Ascending aorta (tissue), 2 donors: ENCODE measurements around the gene SLC6A3. TPM values are rescaled to one million over a fixed set of nuclear protein-coding genes. Genes with fewer than 3 reads are reported as not detected.

ENCODE experiments used
- DNase-seq, 2 donors: peaks; one replicate each; pipeline ENCODE4 v3.0.0-alpha.2; 2019; ENCODE audit warnings: low spot score in 2 of 2
- H3K27ac ChIP-seq, 2 donors: fragments of 200-600 bp; sonication (generic); one replicate each; pipeline ENCODE4 v1.5.1; 2016 to 2017; ENCODE audit warnings: mild to moderate bottlenecking in 1 of 2
- H3K27me3 ChIP-seq: fragments of 200-600 bp; sonication (generic); one replicate; pipeline ENCODE4 v1.5.1; 2017
- H3K36me3 ChIP-seq, 2 donors: fragments of 200-600 bp; sonication (generic); one replicate each; pipeline ENCODE4 v1.5.1; 2016
- H3K4me1 ChIP-seq, 2 donors: fragments of 200-600 bp; sonication (generic); one replicate each; pipeline ENCODE4 v1.5.1; 2016 to 2017; ENCODE audit warnings: mild to moderate bottlenecking in 1 of 2
- H3K4me3 ChIP-seq, 2 donors: fragments of 200-600 bp; sonication (generic); one replicate each; pipeline ENCODE4 v1.5.1; 2016 to 2017; ENCODE audit warnings: mild to moderate bottlenecking in 1 of 2
- H3K9me3 ChIP-seq, 2 donors: fragments of 200-600 bp; sonication (generic); one replicate each; pipeline ENCODE4 v1.5.1; 2016
- intact Hi-C: fragments of 100-400 bp; cut with DNase I; formaldehyde crosslinking; loops from one replicate; pipeline ENCODE4 v1.15.1; 2023
- total RNA-seq: library from RNA; depleted of rRNA; stranded (reverse); fragments of >200 nt; gene quantifications from one replicate; pipeline ENCODE4 v1.1.0, GENCODE V29; 2016
- TF ChIP-seq, protein P1 (sequence below), 3 experiments: fragments of 200-600 bp in 2 of 3; fragments of 450-650 bp in 1 of 3; sonication (generic) in 2 of 3; IDR thresholded peaks; one replicate each; pipeline ENCODE4 v1.5.1; 2016 to 2019; ENCODE audit warnings: antibody characterized with exemption in 3 of 3, mild to moderate bottlenecking in 1 of 3, moderate library complexity in 1 of 3

The SLC6A3 gene
- total RNA-seq, 1 donor from 2014 or later, result not detected

DNA sequence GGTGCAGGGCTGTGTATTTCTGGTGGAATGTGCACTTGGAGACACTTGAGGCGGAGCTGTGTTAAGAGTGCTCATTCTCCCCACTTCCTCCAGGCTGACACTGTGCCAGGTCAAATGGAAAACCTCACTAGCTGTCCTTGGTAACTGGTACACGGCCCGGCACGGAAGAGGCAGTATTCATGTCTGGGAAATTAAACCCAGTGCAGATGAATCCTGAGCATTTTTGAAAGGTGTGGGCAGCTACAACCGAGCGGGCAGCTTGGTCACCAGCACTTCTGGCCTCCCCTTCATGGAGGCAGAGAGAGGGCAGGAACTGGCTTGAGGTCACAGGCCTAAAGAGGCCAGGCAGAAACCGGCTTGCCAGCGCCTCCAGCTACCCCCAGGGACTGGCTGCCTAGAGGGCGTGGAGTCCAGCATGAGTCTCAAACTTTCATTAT is 101.9 kb downstream of the SLC6A3 start:
- Histone ChIP-seq H3K4me3 (no peak overlapping the region), H3K27ac (no peak overlapping the region), H3K36me3 (peaks cover 26 to 44% of the 10 kb centered on the region in 2 donors), H3K4me1 (peaks cover 2 to 17% of the 10 kb centered on the region in 2 donors), H3K27me3 (no peaks in the 10 kb centered on the region), H3K9me3 (no peaks in the 10 kb centered on the region)
- DNase-seq, result no peak
- TF ChIP-seq, protein P1, sequence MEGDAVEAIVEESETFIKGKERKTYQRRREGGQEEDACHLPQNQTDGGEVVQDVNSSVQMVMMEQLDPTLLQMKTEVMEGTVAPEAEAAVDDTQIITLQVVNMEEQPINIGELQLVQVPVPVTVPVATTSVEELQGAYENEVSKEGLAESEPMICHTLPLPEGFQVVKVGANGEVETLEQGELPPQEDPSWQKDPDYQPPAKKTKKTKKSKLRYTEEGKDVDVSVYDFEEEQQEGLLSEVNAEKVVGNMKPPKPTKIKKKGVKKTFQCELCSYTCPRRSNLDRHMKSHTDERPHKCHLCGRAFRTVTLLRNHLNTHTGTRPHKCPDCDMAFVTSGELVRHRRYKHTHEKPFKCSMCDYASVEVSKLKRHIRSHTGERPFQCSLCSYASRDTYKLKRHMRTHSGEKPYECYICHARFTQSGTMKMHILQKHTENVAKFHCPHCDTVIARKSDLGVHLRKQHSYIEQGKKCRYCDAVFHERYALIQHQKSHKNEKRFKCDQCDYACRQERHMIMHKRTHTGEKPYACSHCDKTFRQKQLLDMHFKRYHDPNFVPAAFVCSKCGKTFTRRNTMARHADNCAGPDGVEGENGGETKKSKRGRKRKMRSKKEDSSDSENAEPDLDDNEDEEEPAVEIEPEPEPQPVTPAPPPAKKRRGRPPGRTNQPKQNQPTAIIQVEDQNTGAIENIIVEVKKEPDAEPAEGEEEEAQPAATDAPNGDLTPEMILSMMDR (IDR thresholded peaks at IDR 0.05), result no peak
- intact Hi-C loops, result no loop called here

Other genes starting within 250 kb of the SLC6A3 start
- not detected for gene SLC6A19, start 243.8 kb downstream of the SLC6A3 start, total RNA-seq
- not detected for gene SLC6A18, start 220.1 kb downstream of the SLC6A3 start, total RNA-seq
- gene TERT, start 150.4 kb downstream of the SLC6A3 start, total RNA-seq, result not detected
- 23.6 TPM for gene CLPTM1L, start 100.3 kb downstream of the SLC6A3 start, total RNA-seq
- 86.2 TPM for gene LPCAT1, start 78.5 kb upstream of the SLC6A3 start, total RNA-seq